Heart right ventricle (tissue), 16 donors: ENCODE data around the gene HOMER1. TPM values are rescaled to one million over a fixed set of nuclear protein-coding genes. Genes with fewer than 3 reads are reported as not detected.

Experiments
- ATAC-seq, 8 donors: fragments of 200-7000 bp; cut with Tn5 transposase; one replicate each; pipeline ENCODE4 v1.9.1; 2020; ENCODE audit warnings: mild to moderate bottlenecking in 8 of 8, moderate library complexity in 8 of 8, moderate number of reproducible peaks in 1 of 8
- DNase-seq, 2 donors: peaks; one replicate each; pipeline ENCODE4 v3.0.0-alpha.2; 2020
- H3K27ac ChIP-seq, 10 donors: fragments of 200-600 bp; sonication (generic) in 2 of 10; one replicate each; pipeline versions ENCODE4 v1.5.0 to v1.8.0; 2020 to 2022; ENCODE audit warnings: mild to moderate bottlenecking in 3 of 10
- H3K27me3 ChIP-seq, 7 donors: fragments of 200-600 bp; one replicate each; pipeline ENCODE4 v1.8.0; 2021 to 2022; ENCODE audit warnings: mild to moderate bottlenecking in 2 of 7
- H3K36me3 ChIP-seq, 9 donors: fragments of 200-600 bp; sonication (generic) in 1 of 9; one replicate each; pipeline versions ENCODE4 v1.5.0 to v1.8.0; 2020 to 2022; ENCODE audit warnings: mild to moderate bottlenecking in 2 of 9
- H3K4me1 ChIP-seq, 9 donors: fragments of 200-600 bp; sonication (generic) in 1 of 9; one replicate each; pipeline versions ENCODE4 v1.5.0 to v1.8.0; 2020 to 2022; ENCODE audit warnings: mild to moderate bottlenecking in 4 of 9
- H3K4me3 ChIP-seq, 10 donors: fragments of 200-600 bp; sonication (generic) in 2 of 10; one replicate each; pipeline versions ENCODE4 v1.5.0 to v1.8.0; 2020 to 2022; ENCODE audit warnings: mild to moderate bottlenecking in 7 of 10, moderate library complexity in 2 of 10
- H3K9me3 ChIP-seq, 11 donors: fragments of 200-600 bp in 10 of 11; sonication (generic) in 2 of 11; one replicate each; pipeline versions ENCODE4 v1.5.0 to v1.8.0; 2013 to 2022; ENCODE audit warnings: mild to moderate bottlenecking in 2 of 11, control low read depth in 1 of 11, moderate library complexity in 1 of 11
- CTCF ChIP-seq, 9 donors: fragments of 200-600 bp; sonication (generic) in 2 of 9; IDR thresholded peaks; one replicate each; pipeline versions ENCODE4 v1.5.0 to v1.8.0; 2021 to 2022; ENCODE audit warnings: antibody characterized with exemption in 9 of 9, mild to moderate bottlenecking in 5 of 9, moderate library complexity in 1 of 9
- WGBS, 2 donors: extraction: QIAGEN DNeasy Blood & Tissue Kit; methylation state at CpG; one replicate each; pipeline ENCODE4 v1.1.7; 2013; ENCODE audit warnings: inconsistent platforms in 1 of 2; 5-methylcytosine and 5-hydroxymethylcytosine counted together
- intact Hi-C, 10 donors: fragments of 100-400 bp; cut with DNase I; formaldehyde crosslinking; loops; one replicate each; pipeline versions ENCODE4 v1.11.1 to v1.14.2; 2022
- polyA plus RNA-seq, 2 donors: library from polyadenylated mRNA; stranded (reverse); fragments of 200-250 nt; gene quantifications; one replicate each; pipeline ENCODE4 v1.2.3, GENCODE V29; 2013
- total RNA-seq, 10 donors: library from RNA; stranded (reverse); fragmentation: NEBNext Ultra II Directional in 3 of 10; extraction: Animal tissue kit (Norgen Biotek cat#: 25700) in 3 of 10; gene quantifications; one replicate each; pipeline versions ENCODE4 v1.2.1 to v1.2.4, GENCODE V29; 2021 to 2023
- donor health status: Arrhythmogenic right ventricular cardiomyopathy.
- donor health status: ischemic (EF 13 %, LVEDD 7.1; RV severe dilation, severe dysfunction).
- donor health status: healthy with polysubstance abuse.
- donor health status: DM: no; HTN: yes; CAD: no.
- donor health status: DM: no; HTN: no; CAD: no.
- donor health status: ischemic (EF 25% LVEDD 6.9; RV normal size, moderate dysfunction).
- donor health status: ischemic (EF 25% LVEDD 5.7; RV mildly dilated, moderate dysfunction).
- donor health status: healthy.
- donor health status: DM: yes; HTN: yes; CAD: no.
- donor health status: Ischemic cardiomyopathy.
- donor health status: ischemic (EF 35%, LVEDD 5.7; RV mildly dilated, moderate dysfunction).
- donor health status: nonischemic (EF 11% LVEDD 7.7; RV severe dilation, severe dysfunction).
- donor health status: DM: yes; HTN: yes; CAD: no.
- donor health status: PGD.
- donor health status: ischemic (EF 29% LVEDD 5.4; RV normal size, mild dysfunction).
- donor health status: nonischemic (EF 23%, LVEDD 6.1; RV moderate dilation, normal function).

Gene HOMER1
- total and polyA plus RNA-seq, 12 donors: 4.7 to 109 (median 61.0) TPM

GRCh38 chr5:79333852-79334557 lies 179.9 kb downstream of the HOMER1 start:
- Histone ChIP-seq H3K36me3 (no peaks in the 10 kb centered on the region), H3K27ac (no peak overlapping the region), H3K9me3 (peaks cover 0 to 12% (median 0%) of the 10 kb centered on the region in 11 donors), H3K27me3 (no peaks in the 10 kb centered on the region), H3K4me1 (no peaks in the 10 kb centered on the region), H3K4me3 (no peak overlapping the region)
- no peak for TF ChIP-seq CTCF (IDR thresholded peaks at IDR 0.05)
- intact Hi-C loops: no loop called here
- ATAC-seq: no peak
- 76 to 80% methylated on average over 10 of the region's 10 CpGs for WGBS, 2 donors
- DNase-seq: no peak

- ATAC-seq (no peak), DNase-seq (no peak)
- no peaks in the 10 kb centered on the region for H3K27me3 ChIP-seq
- H3K4me1 ChIP-seq: no peaks in the 10 kb centered on the region
- no peaks in the 10 kb centered on the region for H3K9me3 ChIP-seq
- intact Hi-C loops: no loop called here
- H3K36me3 ChIP-seq: peaks cover 0 to 9% (median 0%) of the 10 kb centered on the region in 9 donors
- no peak overlapping the region for H3K27ac ChIP-seq
- no peak for TF ChIP-seq CTCF (IDR thresholded peaks at IDR 0.05)
- no peak overlapping the region for H3K4me3 ChIP-seq
- WGBS, 2 donors: 75 to 82% methylated on average over 5 of the region's 5 CpGs
Measured at GRCh38 chr5:79330071-79330470, 183.9 kb downstream of the HOMER1 start.

GRCh38 chr5:79329453-79329852 lies 184.5 kb downstream of the HOMER1 start:
- ATAC-seq (no peak), DNase-seq (no peak)
- Histone ChIP-seq H3K9me3 (no peaks in the 10 kb centered on the region), H3K27me3 (no peaks in the 10 kb centered on the region), H3K4me1 (no peaks in the 10 kb centered on the region), H3K36me3 (peaks cover 0 to 15% (median 0%) of the 10 kb centered on the region in 9 donors), H3K4me3 (no peak overlapping the region), H3K27ac (no peak overlapping the region)
- 85 to 87% methylated on average over 4 of the region's 4 CpGs for WGBS, 2 donors
- intact Hi-C loops: no loop called here
- no peak for TF ChIP-seq CTCF (IDR thresholded peaks at IDR 0.05)

Other genes starting within 250 kb of the HOMER1 start
- 10 to 100 TPM; 29.5 to 54.3 (median 37.6) TPM for gene TENT2, start 98.3 kb upstream of the HOMER1 start, total RNA-seq
- gene TENT2, start 98.3 kb upstream of the HOMER1 start, polyA plus RNA-seq: 10 to 100 TPM in 1 of 2 donors, 1 to 10 TPM in 1; 8.2 to 39.5 TPM
- 1,000 to 10,000 TPM in 5 of 10 donors, 100 to 1,000 TPM in 5; 771 to 1,721 (median 1,115) TPM for gene CMYA5, start 175.7 kb upstream of the HOMER1 start, total RNA-seq
- 100 to 1,000 TPM; 202 to 388 TPM for gene CMYA5, start 175.7 kb upstream of the HOMER1 start, polyA plus RNA-seq